Measurements from ENCODE around the gene KAZN.
"Not testable (repeated sequence)": the region's sequence is repeated elsewhere in the genome, so short reads cannot be mapped to it uniquely, and the experiment has no call there.

The KAZN gene

DNA sequence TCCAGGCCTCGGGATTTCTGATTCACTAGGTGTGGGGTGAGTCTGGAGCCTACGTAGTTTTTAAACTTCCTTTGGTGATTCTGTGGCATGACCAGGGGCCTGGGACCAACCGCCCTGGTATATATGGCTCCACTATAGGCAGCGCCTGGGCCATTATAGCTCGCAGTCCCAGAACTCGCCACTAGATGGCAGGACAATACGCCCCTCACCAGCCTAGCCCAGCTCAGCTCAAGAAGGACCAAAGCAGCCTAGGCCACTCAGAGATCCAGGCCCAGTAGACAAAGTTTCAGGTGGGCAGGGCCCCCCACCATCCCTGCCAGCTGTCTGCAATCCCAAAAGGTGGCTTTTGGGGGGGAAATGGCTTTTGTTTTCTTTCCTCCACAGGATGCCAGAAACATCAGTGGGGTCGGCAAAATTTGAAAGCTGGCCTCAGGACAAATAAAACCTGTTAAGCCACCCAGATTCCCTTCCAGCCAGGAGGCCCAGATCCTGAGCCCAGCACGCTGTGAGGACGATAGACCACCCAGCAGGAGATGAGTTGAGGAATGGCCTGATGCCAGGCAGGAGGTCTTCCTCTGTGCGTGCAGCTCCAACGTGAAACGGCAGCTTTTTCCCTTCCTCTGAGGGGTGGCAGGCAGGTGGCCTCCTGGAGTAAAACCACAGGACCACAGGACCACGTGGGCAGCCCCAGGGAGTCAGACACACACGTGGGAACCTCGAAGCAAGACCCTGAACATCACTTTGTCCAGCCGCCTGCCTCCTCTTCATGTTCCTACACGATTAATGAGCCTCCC lies 530.2 kb downstream of the KAZN start:
- DNase-seq: peak; percentile 61

DNA sequence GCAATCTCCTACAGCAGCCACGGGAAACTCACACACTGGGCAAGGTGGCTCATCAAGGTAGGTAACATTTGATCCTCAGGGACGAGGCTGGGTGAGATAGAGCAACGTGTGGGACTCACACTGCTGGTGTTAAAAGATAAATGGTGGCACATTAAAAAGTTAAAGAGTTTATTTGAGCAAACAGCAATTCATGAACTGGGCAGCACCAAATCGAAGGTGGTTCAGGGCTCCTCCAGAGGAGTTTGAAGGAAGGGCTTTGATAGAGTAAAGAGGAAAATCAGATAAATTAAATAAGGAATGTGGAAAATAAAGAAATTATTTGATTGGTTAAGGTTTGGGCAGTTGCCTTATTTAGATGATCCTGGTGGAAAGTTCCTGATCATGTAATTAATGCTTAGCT lies 531.5 kb downstream of the KAZN start:
- DNase-seq: no peak

DNA sequence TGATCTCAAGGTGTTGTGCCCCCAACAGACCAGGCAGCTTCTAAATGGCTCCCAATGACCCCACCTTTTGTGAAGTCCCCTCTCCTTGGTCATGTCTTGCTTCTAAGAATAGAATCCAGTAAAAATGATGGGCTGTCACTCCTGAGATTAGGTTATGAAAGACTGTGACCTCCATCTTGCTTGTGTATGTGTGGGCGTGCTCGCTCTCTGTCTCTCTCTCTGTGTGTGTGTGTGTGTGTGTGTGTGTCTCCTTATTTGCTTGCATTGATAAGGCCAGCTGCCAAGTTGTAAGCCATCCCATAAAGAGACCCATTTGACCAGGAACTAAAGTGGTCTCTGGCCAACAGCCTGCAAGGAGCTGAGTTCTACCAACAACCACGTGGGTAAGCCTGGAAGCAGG lies 532.1 kb downstream of the KAZN start:
- no peak for DNase-seq

DNA sequence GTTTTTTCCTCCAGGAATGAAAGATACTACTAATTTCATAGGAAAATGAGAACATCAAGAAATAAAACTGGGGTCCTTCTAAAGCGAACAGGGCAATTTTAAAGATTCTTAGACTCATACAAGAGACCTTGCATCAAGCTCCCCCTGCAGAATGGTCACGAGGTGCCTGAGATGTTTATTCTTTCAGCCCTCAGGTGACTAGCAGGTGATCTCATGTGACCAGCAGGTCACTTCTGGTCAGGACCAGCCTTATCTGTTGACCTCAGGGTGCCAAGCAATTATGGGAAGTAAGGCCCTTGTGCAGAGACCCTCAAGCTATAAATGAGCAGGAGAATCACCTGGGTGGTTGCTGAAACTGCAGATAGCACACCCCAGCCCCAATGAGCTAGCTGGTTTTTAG lies 534.5 kb downstream of the KAZN start:
- DNase-seq: no peak

DNA sequence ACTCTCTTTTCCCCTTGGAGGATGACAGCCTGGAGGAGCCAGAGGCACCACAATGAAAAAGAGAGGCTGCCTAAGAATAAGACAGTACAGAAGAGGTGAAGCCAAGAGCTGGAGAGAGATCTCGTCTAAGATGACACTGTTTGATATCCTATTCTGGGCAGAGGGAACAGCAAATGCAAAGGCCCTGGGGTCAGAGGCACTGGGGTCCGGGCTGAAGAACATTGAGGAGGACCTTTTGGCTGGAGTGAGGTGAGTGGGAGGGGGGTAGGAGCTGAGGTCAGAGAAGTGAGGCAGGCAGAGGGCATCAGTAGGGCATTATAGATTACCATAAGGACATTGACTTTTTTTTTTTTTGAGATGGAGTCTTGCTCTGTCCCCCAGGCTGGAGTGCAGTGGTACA lies 535.8 kb downstream of the KAZN start:
- no peak for DNase-seq

DNA sequence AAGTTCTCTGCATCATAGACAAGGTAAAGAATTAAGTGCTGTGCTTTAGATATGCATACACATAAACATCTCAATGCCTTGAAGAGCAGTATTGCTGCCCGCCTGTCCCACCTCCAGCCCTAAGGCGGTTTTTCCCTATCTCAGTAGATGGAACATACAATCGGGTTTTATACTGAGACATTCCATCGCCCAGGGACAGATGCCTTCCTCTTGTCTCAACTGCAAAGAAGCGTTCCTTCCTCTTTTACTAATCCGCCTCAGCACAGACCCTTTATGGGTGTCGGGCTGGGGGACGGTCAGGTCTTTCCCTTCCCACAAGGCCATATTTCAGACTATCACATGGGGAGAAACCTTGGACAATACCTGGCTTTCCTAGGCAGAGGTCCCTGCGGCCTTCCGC lies 537.1 kb downstream of the KAZN start:
- DNase-seq: not testable (repeated sequence)

DNA sequence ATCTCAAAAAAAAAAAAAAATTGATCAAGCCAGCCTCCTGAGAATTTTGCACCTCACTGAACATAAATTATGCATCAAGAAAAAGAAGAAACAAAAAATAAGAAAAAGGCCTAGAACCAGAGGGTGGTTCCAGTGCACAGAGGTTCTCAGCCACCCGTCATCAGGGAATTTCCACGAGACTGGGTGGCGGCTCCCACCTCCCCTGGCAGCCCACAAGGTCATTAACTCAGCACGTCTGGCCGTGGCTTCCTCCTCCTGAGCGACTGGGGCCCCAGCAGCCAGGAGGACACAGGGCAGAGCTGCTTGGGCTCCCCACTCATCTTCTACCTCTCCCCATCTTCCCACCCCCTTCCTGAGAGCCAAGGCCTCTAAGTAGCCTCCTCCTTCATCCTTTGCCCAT lies 539.3 kb downstream of the KAZN start:
- no peak for DNase-seq

DNA sequence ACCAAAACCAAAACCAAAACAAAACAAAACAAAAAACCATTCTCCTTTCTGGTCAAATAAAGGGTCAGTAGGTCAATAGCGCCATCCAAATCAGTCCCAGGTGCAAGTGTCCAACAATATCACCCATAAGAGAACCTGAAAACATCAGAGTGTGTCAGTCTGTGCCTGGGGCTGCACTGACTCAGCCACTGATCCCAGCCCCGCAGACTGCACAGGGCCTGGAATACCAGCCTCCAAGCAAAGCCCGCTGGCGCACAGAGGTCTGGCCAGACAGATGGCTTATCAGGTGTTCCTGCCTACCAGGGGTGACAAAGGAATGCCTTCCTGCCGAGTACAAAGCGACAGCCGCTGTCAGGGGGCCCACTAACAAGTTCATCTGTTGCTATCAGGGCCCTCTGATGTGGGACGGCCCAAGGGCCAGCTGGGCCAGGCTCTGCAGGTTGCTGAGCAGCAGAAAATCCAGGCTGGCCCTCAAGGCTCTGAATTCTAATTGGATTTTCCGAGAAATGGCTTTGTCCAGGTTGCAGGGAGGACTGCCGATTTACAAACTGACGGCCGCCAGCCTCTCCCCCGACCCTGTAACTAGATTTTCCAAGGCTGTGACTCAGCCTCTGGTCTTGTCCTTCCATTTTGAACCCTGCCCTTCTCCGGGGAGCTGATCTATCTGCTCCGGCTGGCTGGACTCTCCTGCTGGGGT lies 541.3 kb downstream of the KAZN start:
- no peak for DNase-seq

DNA sequence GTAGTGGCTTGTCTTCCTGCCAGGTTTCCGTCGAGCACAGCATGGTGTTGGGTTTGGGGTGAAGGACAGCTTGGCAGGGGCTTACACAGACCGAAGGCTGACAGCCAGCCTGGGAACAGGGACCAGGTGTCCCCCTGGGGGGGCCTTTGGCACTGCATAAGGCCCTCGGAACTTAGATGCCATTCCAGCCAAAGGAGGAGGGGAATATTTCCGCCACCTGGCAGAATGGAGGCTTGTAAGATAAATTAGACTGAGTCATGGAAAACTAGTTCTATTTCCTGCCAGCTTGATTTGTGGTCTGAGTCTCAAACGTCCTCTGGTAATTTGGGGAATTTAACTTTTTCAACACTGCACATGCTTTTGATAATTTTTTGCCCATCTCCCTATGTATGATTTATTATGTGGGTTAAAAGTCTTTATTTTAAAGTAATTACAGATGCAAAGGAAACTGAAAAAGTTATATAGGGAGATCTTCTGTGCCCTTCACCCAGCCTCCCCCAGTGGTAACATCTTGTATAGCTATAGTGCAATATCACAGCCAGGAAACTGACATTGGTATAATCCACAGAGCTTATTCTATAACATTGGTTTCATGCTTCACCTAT lies 543.6 kb downstream of the KAZN start:
- no peak for DNase-seq

DNA sequence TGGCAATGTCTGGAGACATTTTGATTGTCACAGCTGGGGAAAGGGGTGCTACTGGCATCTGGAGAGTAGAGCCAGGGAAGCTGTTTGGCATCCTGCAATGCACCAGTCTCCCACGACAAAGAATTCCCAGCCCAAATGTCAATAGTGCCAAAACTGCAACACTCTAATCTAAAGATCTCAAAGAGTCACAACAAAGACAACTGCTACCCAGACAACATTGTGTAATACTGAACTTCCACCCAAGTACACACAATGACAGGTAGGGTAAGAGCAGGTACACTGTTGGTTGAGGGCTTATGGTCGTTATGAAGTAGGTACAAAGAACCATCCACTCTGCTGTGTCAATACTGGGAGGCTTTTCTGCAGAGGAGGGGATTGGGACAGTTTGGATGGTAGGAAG lies 546.8 kb downstream of the KAZN start:
- DNase-seq: no peak

DNA sequence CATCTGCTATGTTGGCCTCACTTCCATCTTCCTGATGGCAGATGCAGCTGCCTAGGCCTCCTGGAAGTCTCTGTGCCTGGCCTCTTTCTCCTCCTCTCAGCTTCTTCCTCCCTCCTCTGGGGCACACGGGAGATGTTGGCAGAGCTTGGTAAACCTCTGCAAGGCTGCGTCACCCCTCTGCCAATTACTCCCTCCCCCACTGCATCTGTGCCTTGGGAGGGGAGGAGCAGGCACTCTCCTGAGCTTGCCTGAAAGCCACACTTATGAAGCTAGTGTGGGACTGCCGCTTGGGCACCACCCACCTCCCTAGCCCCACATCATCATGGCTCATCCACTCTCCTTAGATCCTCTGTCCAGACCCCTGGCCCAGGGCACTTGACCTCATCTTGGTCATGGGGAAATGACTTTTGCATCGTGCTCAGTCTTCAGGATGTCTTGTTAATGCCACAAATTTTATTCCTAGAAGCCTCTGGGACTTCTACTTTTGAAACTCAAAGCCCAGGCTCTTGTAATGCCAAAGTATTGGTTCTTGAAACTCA lies 547.7 kb downstream of the KAZN start:
- no peak for DNase-seq

DNA sequence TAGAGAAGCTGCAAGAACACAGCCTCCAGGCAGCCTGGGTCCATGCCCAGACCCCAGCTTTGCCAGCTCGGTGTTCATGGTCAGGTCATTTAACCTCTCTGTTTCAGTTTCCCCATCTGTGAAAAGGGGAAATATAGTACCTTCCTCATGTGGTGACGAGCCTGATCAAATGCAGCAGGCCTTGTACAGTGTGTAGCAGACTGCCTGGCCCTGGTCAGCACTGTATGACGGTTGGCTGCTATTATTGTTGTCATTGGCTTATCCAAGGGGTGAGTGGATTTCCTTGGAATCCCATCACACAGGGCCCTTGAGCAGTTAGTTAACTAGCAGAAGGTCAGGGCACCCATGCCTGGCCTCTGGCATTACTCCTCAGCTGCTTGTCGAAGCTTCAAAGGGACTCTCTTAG lies 548.5 kb downstream of the KAZN start:
- no peak for DNase-seq

DNA sequence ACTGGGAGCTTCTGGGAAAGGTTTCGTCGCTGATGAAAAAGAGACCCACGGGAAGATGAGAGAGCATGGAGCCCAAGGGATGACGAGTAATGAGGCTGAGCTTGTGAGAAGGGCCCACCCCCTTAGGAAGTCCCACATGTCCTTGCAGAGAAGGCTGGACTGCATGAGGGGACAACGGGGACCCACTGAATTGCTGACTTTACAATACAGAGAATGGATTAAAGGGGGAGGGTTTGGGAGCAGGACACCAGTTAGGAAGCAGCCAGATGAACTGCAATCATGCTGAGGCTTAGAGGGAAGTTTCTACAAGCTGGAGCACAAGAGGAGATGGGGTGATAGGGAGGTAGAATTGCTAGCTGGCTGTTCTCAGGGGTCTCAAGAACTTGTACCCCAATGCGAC lies 549.5 kb downstream of the KAZN start:
- DNase-seq: no peak

DNA sequence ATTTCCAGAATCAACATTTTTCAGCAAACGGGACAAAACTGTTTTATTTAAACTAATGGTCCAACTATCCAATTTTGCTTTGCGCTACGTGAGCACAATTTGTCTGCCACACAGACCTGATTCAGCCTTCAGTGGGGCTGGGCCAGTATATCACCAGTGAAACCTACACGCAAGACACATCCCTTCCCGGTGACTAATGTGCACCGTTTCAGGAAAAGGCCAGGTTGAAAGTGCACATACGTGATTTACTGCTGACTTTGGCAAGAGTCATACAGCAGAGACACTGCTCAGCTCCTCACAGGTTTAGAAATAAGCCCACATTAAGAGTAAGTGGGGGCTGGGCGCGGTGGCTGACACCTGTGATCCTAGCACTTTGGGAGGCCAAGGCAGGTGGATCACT lies 550.0 kb downstream of the KAZN start:
- DNase-seq: no peak

DNA sequence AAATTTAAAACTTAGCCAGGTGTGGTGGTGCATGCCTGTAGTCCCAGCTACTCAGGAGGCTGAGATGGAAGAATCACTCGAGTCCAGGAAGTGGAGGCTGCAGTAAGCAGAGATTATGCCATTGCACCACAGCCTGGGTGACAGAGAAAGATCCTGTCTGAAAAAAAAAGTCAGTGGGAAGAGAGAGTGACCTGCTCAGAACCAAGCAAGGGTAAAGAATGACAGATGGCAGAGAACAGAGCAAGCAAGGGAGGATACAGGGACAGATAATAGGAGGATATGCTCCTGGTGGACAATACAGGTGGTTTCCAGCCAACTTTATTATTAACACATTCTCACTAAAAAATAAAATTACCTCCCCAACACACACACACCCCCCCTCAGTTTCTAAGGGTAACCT lies 550.5 kb downstream of the KAZN start:
- DNase-seq: no peak

DNA sequence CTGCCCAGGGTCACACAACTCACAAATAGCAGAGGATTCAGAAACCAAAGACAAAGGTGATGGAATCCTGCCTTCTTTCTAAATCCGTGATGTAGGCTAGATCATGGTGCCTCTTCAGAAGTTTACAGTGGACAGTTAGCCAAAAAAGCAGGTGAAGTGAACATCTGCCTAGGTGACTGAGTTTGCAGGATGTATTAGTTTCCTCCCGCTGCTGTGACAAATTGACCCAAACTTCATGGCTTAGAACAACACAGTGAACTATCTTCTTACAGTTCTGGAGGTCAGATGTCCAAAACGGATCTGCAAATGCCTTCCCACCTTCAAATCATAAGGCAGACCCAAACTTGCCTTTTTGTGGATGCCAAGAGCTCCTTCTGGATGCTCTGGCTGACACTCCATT lies 551.9 kb downstream of the KAZN start:
- no peak for DNase-seq

DNA sequence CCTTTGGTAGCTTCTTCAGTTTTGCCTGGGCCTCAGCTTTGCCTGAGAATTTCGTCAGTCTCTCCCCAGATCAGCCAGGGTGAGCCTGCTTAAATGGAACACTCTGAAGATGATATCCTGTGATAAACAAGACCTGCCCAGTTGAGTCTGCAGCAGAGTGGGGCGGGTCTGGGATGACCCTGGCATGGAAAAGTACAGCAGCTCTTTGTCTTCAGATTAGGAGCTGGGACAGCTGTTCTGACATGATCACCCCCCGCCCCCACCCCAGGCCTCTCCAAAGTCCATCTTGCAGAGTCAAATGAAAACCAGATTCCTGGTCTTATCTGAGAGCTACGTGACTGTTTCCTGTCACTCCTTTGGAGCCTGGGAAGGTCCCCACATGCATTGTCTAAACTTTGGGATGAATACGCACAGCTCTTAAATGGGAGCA lies 552.9 kb downstream of the KAZN start:
- DNase-seq: no peak

DNA sequence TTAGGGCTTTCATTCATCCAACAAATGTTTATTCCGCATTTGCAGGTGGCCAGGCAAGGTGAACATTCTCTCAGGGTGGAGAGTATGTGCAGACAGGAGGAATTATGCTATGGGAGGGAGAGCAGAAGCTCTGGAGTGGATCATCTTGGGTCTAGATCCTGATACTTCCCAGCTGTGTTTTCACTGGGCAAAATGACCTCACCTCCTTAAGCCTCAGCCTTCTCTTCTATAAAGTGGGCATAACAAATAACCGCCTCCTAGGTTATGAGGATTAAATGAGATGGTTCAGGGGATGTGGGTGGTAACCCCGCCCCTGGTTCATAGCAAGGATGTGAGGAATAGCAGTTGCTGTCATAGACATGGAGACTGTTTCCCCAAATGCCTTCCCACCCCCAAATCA lies 553.4 kb downstream of the KAZN start:
- no peak for DNase-seq

DNA sequence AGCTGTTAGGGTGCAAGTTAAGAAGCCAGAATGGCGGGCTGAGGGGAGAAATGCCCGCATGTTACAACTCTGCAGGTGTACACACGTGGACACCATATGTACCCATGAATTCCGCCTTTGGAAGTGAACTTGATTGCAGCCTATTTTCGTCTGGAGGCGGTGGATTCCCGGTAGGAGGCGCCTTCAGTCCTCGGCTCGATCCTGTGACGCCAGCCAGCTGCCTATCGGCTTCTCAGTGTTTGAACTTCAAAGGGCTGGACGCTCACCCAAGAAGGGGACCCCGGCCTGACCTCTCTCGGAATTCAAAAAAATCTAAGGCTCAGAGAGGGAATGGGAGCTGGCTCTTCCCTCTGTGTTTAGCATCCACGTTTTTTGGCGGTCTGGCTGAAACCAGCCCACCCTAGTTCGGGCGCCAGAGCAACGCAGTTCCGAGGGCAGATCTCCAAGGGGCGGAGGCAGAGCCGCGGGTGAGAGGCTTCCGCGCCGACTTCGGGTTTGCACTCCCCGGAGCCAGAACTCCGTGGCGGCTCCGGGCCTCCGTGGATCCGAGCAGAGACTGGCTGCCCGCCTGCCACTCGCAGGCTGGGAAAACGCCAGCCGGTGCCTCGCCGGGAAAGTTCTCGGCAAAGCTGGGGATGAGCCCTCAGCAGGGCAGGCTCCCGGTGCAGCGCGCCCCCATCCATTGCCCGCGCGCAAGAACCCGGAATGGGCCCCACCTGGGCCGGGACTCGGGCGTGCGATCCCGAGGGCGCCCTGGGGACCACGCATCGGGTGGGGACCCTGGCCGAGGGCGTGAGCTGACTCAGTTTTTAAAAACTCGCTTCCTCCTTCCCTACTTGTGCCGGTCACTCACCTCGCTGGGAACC lies 554.1 kb downstream of the KAZN start:
- no peak for DNase-seq

DNA sequence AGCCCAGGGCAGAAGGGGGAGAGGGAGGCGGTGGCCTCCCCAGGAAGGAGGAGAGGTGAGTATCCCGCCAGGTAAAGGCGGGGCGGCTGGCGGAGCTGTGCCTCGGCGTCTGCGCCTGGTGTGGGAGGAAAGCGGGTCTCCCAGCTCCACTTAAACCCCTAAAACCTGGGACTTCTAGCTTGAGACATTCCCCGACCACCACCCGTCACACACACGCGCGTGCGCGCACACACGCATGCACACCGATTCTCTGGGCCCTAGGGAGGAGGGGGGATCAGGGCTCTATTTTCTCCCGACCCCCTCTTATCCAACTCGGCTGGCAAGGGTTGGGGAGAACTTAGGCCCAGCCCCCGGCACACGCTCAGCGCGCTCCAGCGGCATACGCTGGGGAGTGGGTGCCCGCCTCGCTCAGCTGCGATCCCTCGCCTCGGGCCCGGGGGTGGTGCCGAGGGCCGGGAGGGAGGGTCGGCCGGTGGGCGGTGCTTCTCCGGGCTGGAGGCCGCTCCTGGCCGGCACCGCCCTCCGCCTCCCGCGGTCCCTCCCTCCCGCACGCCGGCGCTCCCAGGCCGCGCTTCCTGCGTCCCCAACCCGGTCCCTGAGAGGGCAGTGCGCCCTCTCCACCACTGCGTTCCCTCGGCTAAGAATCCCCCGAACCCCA lies 554.8 kb downstream of the KAZN start, which contains the start of gene TMEM51:
TSS of gene TMEM51 (plus strand) at position 564 of the 658 bp plus-strand sequence. CDS start 61,341 bp downstream, outside the sequence.
- DNase-seq: no peak

DNA sequence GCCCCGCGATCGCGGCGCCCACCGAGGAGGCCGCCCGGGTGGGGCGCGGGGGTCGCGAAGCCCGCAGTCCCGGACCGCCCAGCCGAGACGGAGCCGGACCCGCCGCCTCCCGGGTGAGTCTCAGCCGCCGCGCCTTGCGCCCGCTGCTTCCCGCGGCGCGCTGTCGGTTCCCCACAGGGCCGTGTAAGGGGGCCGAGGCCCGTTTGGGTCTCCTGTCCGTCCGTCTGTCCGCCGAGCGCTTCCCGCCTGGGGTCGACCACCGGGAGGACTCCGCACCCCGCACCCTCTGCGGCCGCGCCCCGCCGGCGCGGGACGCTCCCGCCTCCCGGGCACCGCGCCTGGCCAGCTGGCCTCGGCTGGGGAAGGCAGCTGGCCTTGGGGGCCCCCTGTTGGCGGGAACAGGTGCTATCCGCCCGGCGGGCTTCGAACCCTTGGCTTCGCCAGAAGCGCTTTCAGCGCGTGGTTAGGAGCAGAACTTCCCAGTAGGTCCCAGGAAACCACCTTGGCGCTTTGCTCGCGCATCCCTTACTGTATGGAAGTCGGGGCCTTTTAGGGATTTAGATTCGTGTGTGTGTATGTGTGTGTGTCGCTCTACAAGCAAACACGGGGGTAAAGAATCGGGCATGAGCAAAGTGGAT lies 555.5 kb downstream of the KAZN start:
- DNase-seq: no peak

Measured in activated gamma-delta T cell treated with Interleukin-2 at 50 U/mL for 16 hours (primary cell).